SK-N-DZ (cell line): ENCODE measurements around the gene U2AF1L4.

Experiments
- DNase-seq: peaks from one replicate; pipeline ENCODE4 v3.0.0-alpha.2; 2015; ENCODE audit warnings: low spot score

The U2AF1L4 gene

DNA sequence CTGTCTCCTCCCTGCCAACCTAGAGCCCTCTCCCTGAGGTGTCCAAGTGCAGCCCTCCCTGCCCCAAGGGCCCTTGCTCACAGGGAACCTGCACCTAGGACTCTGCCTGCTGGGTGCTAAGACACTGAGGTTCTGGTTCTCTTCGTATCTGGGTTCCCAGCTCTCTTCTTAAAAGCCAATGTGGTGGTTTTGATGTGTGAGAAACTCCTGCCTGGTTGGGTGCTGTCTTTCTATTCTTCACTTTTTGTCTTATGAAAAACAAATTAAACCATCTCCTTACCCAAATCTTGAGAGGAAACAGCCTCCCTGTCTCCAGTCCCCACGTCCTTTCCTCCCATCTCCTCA is 31.7 kb downstream of the U2AF1L4 start:
- no peak for DNase-seq

GRCh38 chr19:35712567-35713505 is 32.4 kb downstream of the U2AF1L4 start:
- DNase-seq, result no peak

GRCh38 chr19:35710784-35711723 is 34.2 kb downstream of the U2AF1L4 start:
- no peak for DNase-seq

DNA sequence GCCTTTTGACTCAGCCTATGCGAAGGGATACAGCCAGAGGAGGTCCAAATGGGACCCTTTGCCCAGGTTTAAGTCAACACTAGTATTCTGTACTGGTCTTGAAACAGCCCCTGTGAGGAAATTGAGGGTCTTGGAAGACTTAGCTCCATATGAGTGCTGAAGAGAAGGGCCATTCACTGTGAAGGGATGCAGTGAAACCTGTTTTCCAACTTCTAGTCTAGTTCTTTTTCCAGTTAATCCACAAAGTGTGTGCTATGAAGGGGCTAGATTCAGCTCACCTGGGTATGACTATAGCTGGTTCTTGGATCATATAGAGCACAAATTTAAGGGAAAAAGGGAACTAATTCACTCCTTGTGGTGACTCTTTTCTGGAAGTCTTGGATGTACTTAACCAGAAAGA is 36.8 kb downstream of the U2AF1L4 start:
- no peak for DNase-seq

DNA sequence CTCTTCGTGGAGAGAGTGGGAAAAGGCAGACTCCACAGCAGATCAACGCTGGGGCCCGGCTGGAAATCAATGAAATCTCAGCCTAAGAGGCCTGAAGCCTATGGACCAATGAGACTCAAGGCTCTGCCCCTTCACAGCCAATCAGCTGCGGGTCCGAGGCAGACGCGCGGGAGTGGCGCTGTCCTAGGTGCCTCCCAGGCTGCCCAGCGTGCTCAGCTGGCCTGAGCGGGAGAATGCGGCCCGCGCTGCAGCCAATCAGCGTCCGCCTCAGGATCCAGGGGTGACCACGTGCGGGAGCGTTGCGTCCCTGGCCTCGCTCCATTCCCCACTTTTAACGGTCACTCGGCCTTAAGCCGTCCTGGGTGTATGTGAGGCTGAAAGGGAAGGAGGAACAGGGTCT is 41.0 kb downstream of the U2AF1L4 start, which contains the start of gene ZBTB32:
Gene ZBTB32, plus strand, starts transcription at position 341 of the 400 bp plus-strand sequence. CDS start 10,069 bp downstream, outside the sequence.
- DNase-seq, result peak; percentile 46

GRCh38 chr19:35703343-35703742 is 41.9 kb downstream of the U2AF1L4 start:
- DNase-seq, result no peak

DNA sequence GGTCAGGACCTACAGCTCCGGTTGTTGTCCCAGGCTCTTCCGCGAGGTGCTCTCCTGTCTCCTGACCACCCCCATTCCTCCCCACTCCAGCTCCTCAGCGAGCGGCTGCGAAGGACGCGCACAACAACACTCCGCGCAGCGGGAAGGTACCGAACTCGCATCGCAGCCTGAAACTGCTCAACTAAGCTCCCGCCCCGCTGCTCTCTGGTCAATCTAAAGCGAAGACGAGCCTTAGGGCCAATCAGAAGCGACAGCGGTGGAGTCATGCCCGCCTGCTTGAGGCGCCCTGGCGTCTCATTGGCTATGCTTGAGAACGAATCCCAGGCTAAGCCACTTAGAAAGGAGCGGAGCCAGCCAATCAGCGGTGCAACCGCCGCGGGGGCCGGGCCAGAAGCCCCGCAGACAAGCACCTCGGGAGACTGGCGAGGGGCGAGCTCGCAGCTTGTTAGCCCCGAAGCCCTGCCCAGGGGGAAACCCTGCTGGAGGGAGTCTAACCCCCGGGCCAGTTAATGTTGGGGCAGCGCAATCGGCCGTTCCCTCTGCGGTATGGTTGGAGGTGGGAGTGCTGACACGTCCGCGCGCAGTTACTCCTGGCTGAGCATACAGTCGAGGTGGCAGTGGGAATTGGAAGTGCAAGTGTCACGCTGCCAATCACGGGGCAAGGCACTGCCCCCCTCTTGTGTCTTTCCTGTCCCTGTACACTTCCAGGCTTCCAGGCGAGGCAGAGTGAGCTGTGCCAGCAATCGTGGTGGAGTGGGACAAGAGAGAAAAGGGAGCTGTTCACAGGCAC is 42.8 kb downstream of the U2AF1L4 start:
- peak; percentile 98 for DNase-seq

DNA sequence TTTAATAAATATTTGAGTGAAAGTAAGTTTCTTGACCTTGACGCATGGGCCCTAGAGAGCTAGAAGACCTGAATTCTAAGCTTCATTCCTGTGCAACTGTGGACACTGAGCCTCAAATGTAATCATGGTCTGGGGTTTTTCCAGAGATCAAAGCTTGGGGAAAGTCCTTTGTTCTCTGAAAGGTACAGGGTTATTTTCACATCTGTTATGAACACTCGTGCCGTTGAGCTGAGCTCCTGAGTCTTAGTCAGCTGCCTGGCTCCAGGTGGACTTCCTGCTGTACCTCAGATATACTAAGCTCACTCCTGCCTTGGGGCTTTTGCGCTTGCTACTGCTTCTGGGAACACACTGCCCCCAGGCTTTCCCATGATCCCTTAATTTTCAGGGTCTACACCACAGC is 48.4 kb downstream of the U2AF1L4 start:
- no peak for DNase-seq

DNA sequence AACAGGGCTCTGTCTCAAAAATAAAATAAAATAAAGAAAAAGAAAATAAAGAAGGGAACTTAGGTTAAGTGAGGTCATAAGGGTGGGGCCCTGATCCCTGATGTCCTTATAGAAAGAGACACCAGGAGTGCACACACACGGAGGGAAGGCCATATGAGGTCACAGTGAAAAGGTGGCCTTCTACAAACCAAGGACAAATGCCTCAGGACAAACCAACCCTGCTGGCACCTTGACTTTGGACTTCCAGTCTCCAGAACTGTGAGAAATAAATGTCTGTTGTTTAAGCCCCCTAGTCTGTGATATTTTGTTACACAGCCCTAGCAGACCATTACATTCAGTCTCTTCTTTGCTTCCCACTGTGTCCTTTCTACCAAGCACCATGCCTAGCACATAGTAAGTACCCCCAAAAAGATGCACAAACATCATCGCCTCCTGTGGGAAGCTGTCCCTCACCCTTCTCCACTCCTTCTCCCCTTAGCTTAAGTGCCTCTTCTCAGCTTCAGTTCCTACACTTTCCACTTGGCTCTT is 49.3 kb downstream of the U2AF1L4 start:
- DNase-seq, result no peak

DNA sequence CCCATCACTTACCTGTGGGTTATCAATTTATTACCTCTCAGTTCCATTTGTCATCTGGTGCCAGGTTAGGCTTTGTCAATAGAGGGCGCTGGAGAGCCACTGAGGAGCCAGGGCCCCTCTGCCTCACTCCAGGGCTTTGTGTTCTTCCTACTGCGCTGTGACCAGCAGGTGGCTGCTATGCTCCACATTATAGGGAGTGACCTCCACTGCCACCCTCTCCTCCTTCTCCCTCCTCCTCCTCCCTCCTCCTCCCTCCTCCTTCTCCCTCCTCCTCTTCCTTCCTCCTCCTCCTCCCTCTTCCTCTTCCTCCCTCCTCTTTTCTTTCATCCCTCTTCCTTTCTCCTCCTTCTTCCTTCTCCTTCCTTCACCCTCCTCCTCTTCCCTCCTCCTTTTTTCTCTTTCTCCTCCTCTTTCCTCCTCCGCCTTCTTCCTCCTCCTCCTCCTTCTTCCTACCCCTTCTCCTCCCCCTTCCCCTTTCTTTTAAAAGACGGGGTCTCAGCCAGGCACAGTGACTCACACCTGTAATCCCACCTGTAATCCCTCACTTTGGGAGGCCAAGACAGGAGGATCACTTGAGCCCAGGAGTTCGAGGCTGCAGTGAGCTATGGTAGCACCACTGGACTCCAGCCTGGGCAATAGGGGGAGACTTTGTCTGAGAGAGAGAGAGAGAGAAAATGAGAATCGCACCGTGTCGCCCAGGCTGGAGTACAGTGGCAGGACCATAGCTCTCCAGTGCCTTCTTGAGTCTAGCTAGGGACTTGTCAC is 51.2 kb downstream of the U2AF1L4 start:
- DNase-seq, result peak; percentile 85

DNA sequence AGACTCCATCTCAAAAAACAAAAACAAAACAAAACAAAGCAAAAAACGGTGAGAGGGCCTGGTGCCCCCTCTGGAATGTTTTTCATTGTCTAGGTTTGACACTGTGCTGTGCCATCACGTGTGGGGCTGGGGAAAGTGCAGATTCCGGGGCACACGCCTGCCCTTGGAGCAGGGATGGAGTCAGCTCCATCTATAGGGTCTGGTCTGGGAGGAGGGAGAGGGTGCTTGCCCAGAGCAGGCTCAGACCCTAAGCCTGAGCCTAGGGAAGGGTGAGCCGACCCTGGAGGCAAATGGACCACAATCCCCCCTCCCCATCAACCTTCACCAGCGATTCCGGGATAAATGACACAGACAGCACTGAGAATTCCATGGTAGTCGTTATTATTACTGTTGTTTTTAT is 51.8 kb downstream of the U2AF1L4 start:
- no peak for DNase-seq
